IPS-15b (cell line): ENCODE results near the gene ROBO1.

Source experiments
- H3K27me3 ChIP-seq: one replicate; pipeline ENCODE4 v1.6.1; 2013; ENCODE audit warnings: low read length; ENCODE audit not compliant: control insufficient read depth, insufficient read depth
- H3K36me3 ChIP-seq: one replicate; pipeline ENCODE4 v1.6.1; 2013; ENCODE audit warnings: low read length; ENCODE audit not compliant: control insufficient read depth, insufficient read depth
- H3K4me1 ChIP-seq: one replicate; pipeline ENCODE4 v1.6.1; 2013; ENCODE audit warnings: mild to moderate bottlenecking, low read length; ENCODE audit not compliant: control insufficient read depth, insufficient read depth
- H3K4me3 ChIP-seq: one replicate; pipeline ENCODE4 v1.5.1; 2013; ENCODE audit warnings: low read depth, low read length
- H3K9ac ChIP-seq: one replicate; pipeline ENCODE4 v1.6.1; 2013; ENCODE audit warnings: low read depth, mild to moderate bottlenecking, low read length
- H3K9me3 ChIP-seq: one replicate; pipeline ENCODE4 v1.6.1; 2013; ENCODE audit warnings: mild to moderate bottlenecking, low read length; ENCODE audit not compliant: control insufficient read depth, insufficient read depth

ROBO1 gene

GRCh38 chr3:78621061-78621716 lies 1146.6 kb downstream of the ROBO1 start:
- no peaks in the 10 kb centered on the region for H3K9me3 ChIP-seq
- H3K9ac ChIP-seq: no peak overlapping the region
- no peaks in the 10 kb centered on the region for H3K36me3 ChIP-seq
- no peak overlapping the region for H3K4me3 ChIP-seq
- no peaks in the 10 kb centered on the region for H3K27me3 ChIP-seq
- H3K4me1 ChIP-seq: no peaks in the 10 kb centered on the region

- no peak overlapping the region for H3K9ac ChIP-seq
- no peaks in the 10 kb centered on the region for H3K4me1 ChIP-seq
- H3K4me3 ChIP-seq: no peak overlapping the region
- H3K9me3 ChIP-seq: no peaks in the 10 kb centered on the region
- H3K36me3 ChIP-seq: no peaks in the 10 kb centered on the region
- no peaks in the 10 kb centered on the region for H3K27me3 ChIP-seq
Observed at GRCh38 chr3:78614486-78614885, 1153.3 kb downstream of the ROBO1 start.

GRCh38 chr3:78613421-78613879 lies 1154.3 kb downstream of the ROBO1 start:
- Histone ChIP-seq H3K4me1 (no peaks in the 10 kb centered on the region), H3K4me3 (no peak overlapping the region), H3K36me3 (no peaks in the 10 kb centered on the region), H3K9me3 (no peaks in the 10 kb centered on the region), H3K27me3 (no peaks in the 10 kb centered on the region), H3K9ac (no peak overlapping the region)

GRCh38 chr3:78611278-78611677 lies 1156.5 kb downstream of the ROBO1 start:
- no peaks in the 10 kb centered on the region for H3K4me1 ChIP-seq

GRCh38 chr3:78610462-78611125 lies 1157.2 kb downstream of the ROBO1 start:
- Histone ChIP-seq H3K27me3 (no peaks in the 10 kb centered on the region), H3K9me3 (no peaks in the 10 kb centered on the region), H3K36me3 (peaks cover 5% of the 10 kb centered on the region), H3K4me1 (no peaks in the 10 kb centered on the region), H3K9ac (no peak overlapping the region), H3K4me3 (no peak overlapping the region)

More at GRCh38 chr3:78611278-78611677, 1156.5 kb downstream of the ROBO1 start:
- Histone ChIP-seq H3K36me3 (peaks cover 5% of the 10 kb centered on the region), H3K9ac (no peak overlapping the region), H3K4me3 (no peak overlapping the region), H3K9me3 (no peaks in the 10 kb centered on the region), H3K27me3 (no peaks in the 10 kb centered on the region)

GRCh38 chr3:78606756-78607155 lies 1161.0 kb downstream of the ROBO1 start:
- Histone ChIP-seq H3K4me3 (no peak overlapping the region), H3K9ac (no peak overlapping the region), H3K27me3 (no peaks in the 10 kb centered on the region), H3K4me1 (no peaks in the 10 kb centered on the region), H3K36me3 (peaks cover 5% of the 10 kb centered on the region), H3K9me3 (no peaks in the 10 kb centered on the region)

GRCh38 chr3:78605178-78605577 lies 1162.6 kb downstream of the ROBO1 start:
- H3K4me1 ChIP-seq: no peaks in the 10 kb centered on the region
- H3K36me3 ChIP-seq: peaks cover 5% of the 10 kb centered on the region
- no peaks in the 10 kb centered on the region for H3K27me3 ChIP-seq
- no peak overlapping the region for H3K4me3 ChIP-seq
- H3K9ac ChIP-seq: no peak overlapping the region
- no peaks in the 10 kb centered on the region for H3K9me3 ChIP-seq

- H3K4me1 ChIP-seq: no peaks in the 10 kb centered on the region
- H3K4me3 ChIP-seq: no peak overlapping the region
- no peaks in the 10 kb centered on the region for H3K9me3 ChIP-seq
- no peak overlapping the region for H3K9ac ChIP-seq
- H3K27me3 ChIP-seq: no peaks in the 10 kb centered on the region
- peaks cover 5% of the 10 kb centered on the region for H3K36me3 ChIP-seq
Observed at GRCh38 chr3:78604341-78604740, 1163.5 kb downstream of the ROBO1 start.

- Histone ChIP-seq H3K9ac (no peak overlapping the region), H3K36me3 (peaks cover under 1% of the 10 kb centered on the region), H3K27me3 (no peaks in the 10 kb centered on the region), H3K4me3 (no peak overlapping the region), H3K4me1 (no peaks in the 10 kb centered on the region), H3K9me3 (no peaks in the 10 kb centered on the region)
Observed at GRCh38 chr3:78601249-78601648, 1166.5 kb downstream of the ROBO1 start.

GRCh38 chr3:78589778-78590177 lies 1178.0 kb downstream of the ROBO1 start:
- Histone ChIP-seq H3K4me1 (peaks cover 2% of the 10 kb centered on the region), H3K4me3 (no peak overlapping the region), H3K9ac (no peak overlapping the region), H3K36me3 (no peaks in the 10 kb centered on the region), H3K27me3 (no peaks in the 10 kb centered on the region), H3K9me3 (no peaks in the 10 kb centered on the region)

- Histone ChIP-seq H3K4me3 (no peak overlapping the region), H3K36me3 (no peaks in the 10 kb centered on the region), H3K27me3 (no peaks in the 10 kb centered on the region)
Observed at GRCh38 chr3:78588906-78589621, 1178.7 kb downstream of the ROBO1 start.

GRCh38 chr3:78580681-78581080 lies 1187.1 kb downstream of the ROBO1 start:
- no peak overlapping the region for H3K9ac ChIP-seq
- H3K4me3 ChIP-seq: no peak overlapping the region
- H3K9me3 ChIP-seq: no peaks in the 10 kb centered on the region
- no peaks in the 10 kb centered on the region for H3K27me3 ChIP-seq
- no peaks in the 10 kb centered on the region for H3K36me3 ChIP-seq
- H3K4me1 ChIP-seq: peaks cover 7% of the 10 kb centered on the region

More at GRCh38 chr3:78588906-78589621, 1178.7 kb downstream of the ROBO1 start:
- Histone ChIP-seq H3K4me1 (peaks cover 2% of the 10 kb centered on the region), H3K9me3 (no peaks in the 10 kb centered on the region), H3K9ac (no peak overlapping the region)
